Colon (tissue), 2 donors: ENCODE results near the gene NIT1.

Experiments used
- FAIRE-seq: peaks from 2 replicates; lab custom pipeline; 2012; peaks lifted over from hg19 to GRCh38; lab: Jason Lieb, UNC
- donor health status: control.
- donor health status: control.

Gene NIT1, protein sequence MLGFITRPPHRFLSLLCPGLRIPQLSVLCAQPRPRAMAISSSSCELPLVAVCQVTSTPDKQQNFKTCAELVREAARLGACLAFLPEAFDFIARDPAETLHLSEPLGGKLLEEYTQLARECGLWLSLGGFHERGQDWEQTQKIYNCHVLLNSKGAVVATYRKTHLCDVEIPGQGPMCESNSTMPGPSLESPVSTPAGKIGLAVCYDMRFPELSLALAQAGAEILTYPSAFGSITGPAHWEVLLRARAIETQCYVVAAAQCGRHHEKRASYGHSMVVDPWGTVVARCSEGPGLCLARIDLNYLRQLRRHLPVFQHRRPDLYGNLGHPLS

DNA sequence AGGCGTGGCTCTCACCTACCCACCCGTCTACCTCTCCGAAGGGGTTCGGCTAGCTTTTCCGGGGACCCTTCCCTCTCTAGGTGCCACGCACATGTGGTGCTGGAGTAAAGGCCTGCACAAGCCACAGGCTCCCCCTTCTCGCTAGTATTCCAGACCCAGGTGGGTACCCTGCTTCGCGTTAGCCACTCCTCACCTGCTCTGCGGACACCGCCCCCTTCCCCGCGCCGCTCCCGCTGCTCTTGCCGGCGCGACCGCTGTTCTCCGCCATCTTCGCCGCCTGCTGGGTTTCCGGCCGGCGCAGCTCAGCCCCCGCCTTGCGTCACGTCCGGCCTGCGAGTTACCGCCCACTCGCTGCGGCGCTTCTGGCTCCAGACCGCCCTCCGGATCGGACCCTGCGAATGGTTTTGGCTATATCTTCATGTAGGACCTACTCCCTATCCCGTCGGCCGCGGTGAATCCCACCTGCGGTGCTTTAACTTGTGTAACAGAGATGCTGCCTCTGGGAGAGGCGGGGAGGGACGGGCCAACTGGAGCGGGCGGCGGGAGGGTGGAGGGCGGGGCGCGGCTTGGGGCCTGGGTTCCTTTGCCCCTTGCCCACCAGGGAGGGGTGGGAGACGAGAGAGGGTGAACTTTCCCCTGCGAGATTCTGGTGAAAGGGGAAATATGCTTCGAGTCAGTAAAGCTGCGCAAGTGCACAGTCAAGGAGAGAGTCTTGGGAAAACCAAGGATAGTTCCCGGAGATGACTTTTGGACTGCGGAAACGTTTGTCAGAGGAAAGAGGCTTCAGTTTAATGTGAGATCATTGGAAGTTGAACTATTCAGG lies at the start of gene NIT1, which contains the start of gene PFDN2:
NIT1 (plus strand) TSS at position 347 of the 823 bp plus-strand sequence; CDS start at position 419, 72 bp downstream.
PFDN2 (minus strand) TSS at position 279 of the 823 bp plus-strand sequence; CDS start at position 268, 11 bp downstream.
- FAIRE-seq, result no peak

- FAIRE-seq, result no peak
Measured at GRCh38 chr1:161068306-161069234, 49.3 kb upstream of the NIT1 start.

DNA sequence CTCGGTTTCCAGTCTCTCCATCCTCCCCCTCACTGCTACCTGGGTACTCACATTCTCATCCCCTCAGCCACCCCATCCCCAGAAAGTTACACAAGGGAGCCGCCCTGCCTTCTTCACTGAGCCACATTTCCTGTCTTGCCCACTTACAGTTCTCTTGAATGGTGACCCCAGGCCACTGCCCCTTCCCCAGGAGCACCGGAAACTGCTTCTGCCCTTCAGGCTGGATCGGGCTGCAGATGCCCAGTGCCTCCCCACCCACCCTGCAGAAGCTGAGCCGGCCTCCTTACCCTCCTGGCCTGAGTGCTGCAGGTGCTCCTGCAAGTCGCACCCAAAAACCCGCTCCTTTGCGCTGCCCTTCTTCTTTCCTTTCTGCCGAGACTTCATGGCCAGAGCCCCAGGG lies 48.7 kb upstream of the NIT1 start:
- FAIRE-seq, result no peak

GRCh38 chr1:161069731-161070270 lies 48.1 kb upstream of the NIT1 start, which contains the start of gene ARHGAP30:
Gene ARHGAP30, minus strand, starts transcription at chr1:161069891. Its CDS starts 267 bp downstream, at chr1:161069624.
- FAIRE-seq, result no peak

- FAIRE-seq, result no peak
Measured at GRCh38 chr1:161070761-161071160, 47.1 kb upstream of the NIT1 start.

DNA sequence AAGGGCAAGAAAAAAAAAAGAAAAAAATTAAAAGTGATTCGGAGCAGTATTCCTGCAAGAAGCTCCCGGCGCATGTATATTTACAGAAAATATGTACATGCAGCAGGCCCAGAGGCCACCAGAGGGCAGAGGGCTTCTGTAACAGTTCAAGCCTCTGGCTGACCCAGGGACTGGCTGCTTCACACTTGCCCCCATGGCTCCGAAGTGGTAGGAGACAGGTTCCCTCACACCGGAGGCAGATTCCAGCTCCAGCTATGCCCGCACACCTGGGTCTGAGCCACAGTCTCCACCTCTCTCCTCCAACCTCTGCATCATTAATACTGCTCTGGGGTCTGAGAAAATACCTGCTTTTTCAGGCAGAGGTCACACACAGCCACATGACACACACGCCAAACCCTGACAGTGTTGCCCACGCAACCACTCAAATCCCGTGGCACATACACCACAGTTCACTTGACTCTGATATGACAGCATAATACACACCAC lies 46.0 kb upstream of the NIT1 start:
- FAIRE-seq, result no peak

GRCh38 chr1:161072751-161073449 lies 45.0 kb upstream of the NIT1 start:
- no peak for FAIRE-seq

DNA sequence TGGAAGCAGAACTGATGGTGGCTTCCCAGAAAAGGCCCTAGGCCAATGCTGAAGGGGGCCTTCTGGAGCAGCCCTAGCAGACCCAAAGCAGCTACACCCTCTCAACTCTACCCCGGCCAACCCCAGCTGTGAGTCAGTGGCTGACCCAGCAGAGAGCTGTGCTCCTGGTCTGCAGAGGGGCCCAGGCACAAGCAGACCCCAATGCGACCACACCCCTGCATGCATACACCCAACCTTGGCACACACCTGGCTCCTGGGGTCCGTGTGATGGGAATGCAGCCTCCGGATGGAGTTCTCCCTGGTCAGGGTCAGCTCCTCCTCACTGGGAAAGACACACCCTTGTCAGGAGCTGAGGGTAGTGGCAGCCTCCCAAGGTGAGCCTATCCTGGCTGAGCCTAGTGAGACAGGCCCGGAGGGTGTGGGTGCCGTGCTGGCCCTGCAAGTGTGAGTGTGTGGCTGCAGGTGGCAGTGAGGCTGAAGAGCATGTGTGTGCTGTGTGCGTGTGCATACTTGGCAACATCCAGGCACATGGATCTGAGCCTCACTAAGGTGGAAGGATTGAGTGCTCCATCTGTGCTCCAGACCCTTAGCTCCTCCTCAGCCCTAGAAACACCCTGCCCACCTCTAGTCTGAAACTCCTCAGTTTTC lies 44.3 kb upstream of the NIT1 start:
- FAIRE-seq, result no peak

GRCh38 chr1:161074676-161075368 lies 43.1 kb upstream of the NIT1 start:
- FAIRE-seq, result no peak

- FAIRE-seq, result no peak
Measured at GRCh38 chr1:161076410-161076809, 41.5 kb upstream of the NIT1 start.

- no peak for FAIRE-seq
Measured at GRCh38 chr1:161077426-161077825, 40.5 kb upstream of the NIT1 start.

GRCh38 chr1:161079436-161080110 lies 38.3 kb upstream of the NIT1 start:
- no peak for FAIRE-seq

- no peak for FAIRE-seq
Measured at GRCh38 chr1:161080441-161081405, 37.2 kb upstream of the NIT1 start.

GRCh38 chr1:161081519-161081918 lies 36.4 kb upstream of the NIT1 start:
- FAIRE-seq, result no peak

- FAIRE-seq, result no peak
Measured at GRCh38 chr1:161082483-161082882, 35.4 kb upstream of the NIT1 start.

DNA sequence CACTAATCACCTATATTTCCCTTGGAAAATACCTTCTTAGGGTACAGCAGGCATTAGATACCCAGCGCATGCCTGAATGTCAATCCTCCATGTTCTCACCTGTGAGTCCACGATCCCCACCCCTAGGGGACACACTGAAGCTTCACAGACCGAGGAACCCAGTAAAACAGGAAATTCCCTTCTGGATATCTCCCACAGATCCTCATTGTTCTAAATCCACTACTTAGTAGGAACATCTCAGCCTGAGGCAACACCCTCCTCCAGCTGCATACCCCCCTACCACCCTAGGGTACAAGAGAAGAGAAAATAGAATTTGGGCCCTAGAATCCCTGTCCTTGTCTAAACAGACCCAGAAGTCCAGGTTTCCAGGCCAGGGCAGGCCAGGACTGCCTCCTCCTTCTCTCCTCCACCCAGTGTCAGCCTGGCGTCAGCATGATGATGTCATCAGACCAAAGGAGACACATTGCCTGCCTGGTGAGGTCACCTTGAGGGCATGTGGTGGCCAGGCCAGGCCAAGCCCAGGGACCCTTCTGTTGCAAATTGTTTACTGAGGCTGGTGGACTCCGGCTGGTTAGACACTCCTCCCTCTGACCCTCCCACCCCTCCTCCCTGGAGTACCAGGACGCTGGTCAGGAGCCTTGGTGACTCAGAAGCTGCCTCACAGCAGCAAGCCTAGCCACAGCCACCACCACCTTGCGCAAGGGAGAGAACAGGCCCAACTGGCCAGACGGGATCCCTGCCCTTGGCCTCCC lies 34.7 kb upstream of the NIT1 start:
- no peak for FAIRE-seq
